ENCODE data around the gene MPV17L.
"Not testable (repeated sequence)": the region's sequence is repeated elsewhere in the genome, so short reads cannot be mapped to it uniquely, and the experiment has no call there.

The MPV17L gene

DNA sequence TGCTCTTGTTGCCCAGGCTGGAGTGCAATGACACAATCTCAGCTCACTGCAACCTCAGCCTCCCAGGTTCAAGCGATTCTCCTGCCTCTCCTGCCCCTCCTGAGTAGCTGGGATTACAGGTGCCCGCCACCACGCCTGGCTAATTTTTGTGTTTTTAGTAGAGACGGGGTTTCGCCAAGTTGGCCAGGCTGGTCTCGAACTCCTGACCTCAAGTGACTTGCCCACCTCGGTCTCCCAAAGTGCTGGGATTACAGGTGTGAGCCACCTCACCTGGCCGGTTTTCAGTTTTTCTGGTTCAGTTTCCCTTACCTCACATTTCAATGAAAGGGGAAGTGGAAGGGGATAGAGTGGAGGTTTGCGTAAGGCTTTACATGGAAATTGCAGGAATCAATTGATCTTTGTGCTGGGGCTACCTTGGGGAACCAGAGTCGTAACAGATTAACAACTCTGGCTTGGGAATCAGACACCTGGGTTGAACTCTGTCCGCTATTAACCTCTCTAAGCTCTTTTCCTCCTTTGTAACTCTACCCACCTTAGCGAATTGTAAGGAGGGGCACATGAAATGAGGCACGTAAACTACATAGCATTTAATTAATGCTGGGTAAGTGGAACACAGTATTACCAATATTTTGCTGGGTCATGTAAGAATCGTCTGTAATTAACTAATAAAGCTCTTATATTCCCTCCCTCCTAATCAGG is 3.2 kb downstream of the MPV17L start:
- H3K9me3 ChIP-seq (ENCODE audit: low read length): no peaks in the 10 kb centered on the region
- no peak overlapping the region for H3K4me3 ChIP-seq (ENCODE audit: low read length)
- no peak overlapping the region for H2AFZ ChIP-seq (ENCODE audit: low read depth, low read length)
- H3K27me3 ChIP-seq (ENCODE audit: insufficient read depth, low read length): peaks cover 5% of the 10 kb centered on the region
- no peaks in the 10 kb centered on the region for H3K36me3 ChIP-seq (ENCODE audit: insufficient read depth, low read length)
- no peaks in the 10 kb centered on the region for H3K4me1 ChIP-seq (ENCODE audit: insufficient read depth, low read length)

DNA sequence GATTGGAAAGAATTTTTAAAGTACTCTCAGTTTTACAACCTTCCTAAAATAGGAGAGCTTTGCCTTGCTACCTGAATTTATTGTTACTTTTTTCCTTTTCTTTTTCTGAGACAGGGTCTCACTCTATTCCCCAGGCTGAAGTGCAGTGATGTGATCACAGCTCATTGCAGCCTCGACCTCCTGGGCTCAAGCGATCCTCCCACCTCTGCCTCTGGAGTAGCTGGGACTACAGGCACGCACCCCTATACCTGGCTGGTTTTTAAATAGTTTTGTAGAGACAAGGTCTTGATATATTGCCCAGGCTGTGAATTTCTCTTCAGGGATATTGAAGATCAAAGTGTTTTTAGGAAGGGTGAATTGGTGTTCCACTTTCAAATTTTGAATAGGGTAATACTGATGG is 3.8 kb downstream of the MPV17L start:
- no peaks in the 10 kb centered on the region for H3K4me1 ChIP-seq (ENCODE audit: insufficient read depth, low read length)
- H3K4me3 ChIP-seq (ENCODE audit: low read length): no peak overlapping the region
- no peak overlapping the region for H2AFZ ChIP-seq (ENCODE audit: low read depth, low read length)
- peaks cover 5% of the 10 kb centered on the region for H3K27me3 ChIP-seq (ENCODE audit: insufficient read depth, low read length)
- no peaks in the 10 kb centered on the region for H3K9me3 ChIP-seq (ENCODE audit: low read length)
- no peaks in the 10 kb centered on the region for H3K36me3 ChIP-seq (ENCODE audit: insufficient read depth, low read length)

DNA sequence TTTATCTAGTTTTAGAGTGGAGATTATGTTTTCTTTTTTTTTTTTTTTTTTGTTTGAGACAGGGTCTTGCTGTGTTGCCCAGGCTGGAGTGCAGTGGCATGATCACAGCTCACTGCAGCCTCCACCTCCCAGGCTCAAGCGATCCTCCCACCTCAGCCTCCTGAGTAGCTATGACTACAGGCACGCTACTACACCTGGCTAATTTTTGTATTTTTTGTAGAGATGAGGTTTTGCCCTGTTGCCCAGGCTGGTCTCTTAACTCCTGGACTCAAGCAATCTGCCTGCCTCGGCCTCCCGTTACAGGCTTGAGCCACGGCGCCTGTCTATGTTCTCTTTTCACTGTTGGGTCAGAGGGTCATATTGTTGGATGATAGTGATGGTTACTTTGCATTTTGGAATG is 4.8 kb downstream of the MPV17L start:
- H3K9me3 ChIP-seq (ENCODE audit: low read length); H3K4me1 ChIP-seq (ENCODE audit: insufficient read depth, low read length); H3K36me3 ChIP-seq (ENCODE audit: insufficient read depth, low read length); H3K27me3 ChIP-seq (ENCODE audit: insufficient read depth, low read length); H3K4me3 ChIP-seq (ENCODE audit: low read length); H2AFZ ChIP-seq (ENCODE audit: low read depth, low read length): not testable (repeated sequence)

DNA sequence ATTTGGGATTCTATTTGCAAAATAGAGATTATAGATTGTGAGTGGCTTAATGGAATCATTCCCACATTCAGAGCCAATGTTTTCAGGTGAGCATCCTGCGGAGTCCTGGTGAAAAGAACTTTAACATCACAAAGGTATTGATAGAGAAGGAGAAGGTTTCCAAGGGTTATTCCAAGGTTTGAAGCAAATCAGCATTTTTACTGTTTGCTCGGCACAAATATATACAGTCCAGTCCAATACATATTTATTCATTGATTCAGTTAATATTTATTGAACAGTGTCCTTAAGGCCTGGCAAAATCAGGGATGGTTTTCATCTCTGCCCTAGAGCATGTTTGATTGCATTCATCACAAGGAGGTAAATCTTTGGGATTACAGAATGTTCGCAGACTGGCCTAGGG is 6.4 kb downstream of the MPV17L start:
- H2AFZ ChIP-seq (ENCODE audit: low read depth, low read length): no peak overlapping the region
- no peaks in the 10 kb centered on the region for H3K9me3 ChIP-seq (ENCODE audit: low read length)
- H3K27me3 ChIP-seq (ENCODE audit: insufficient read depth, low read length): peaks cover 5% of the 10 kb centered on the region
- H3K36me3 ChIP-seq (ENCODE audit: insufficient read depth, low read length): no peaks in the 10 kb centered on the region
- H3K4me3 ChIP-seq (ENCODE audit: low read length): no peak overlapping the region
- H3K4me1 ChIP-seq (ENCODE audit: insufficient read depth, low read length): no peaks in the 10 kb centered on the region

DNA sequence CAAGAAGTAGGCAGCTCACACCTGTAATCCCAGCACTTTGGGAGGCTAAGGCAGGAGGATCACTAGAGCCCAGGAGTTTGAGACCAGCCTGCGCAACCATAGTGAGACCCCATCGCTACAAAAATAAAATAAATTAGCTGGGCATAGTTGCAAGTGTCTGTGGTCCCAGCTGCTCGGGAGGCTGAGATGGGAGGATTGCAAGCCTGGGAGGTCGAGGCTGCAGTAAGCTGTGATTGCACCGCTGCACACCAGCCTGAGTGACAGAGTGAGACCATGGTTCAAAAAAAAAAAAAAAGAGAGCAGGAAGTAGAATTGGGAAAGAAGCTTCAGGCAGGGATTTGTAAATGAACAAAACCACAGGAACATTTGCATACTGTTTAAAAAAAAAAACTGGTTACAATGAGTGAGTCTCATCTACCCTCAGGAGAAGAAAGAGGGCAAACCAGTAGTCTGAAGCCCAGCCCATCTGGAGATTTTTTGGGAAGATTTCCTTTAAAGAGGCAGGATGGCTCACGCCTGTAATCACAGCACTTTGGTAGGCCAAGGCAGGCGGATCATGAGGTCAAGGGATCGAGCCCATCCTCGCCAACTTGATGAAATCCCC is 7.9 kb downstream of the MPV17L start:
- Histone ChIP-seq H3K4me3 (ENCODE audit: low read length) (no peak overlapping the region), H3K4me1 (ENCODE audit: insufficient read depth, low read length) (no peaks in the 10 kb centered on the region), H3K27me3 (ENCODE audit: insufficient read depth, low read length) (peaks cover 2% of the 10 kb centered on the region), H3K36me3 (ENCODE audit: insufficient read depth, low read length) (no peaks in the 10 kb centered on the region), H2AFZ (ENCODE audit: low read depth, low read length) (no peak overlapping the region), H3K9me3 (ENCODE audit: low read length) (no peaks in the 10 kb centered on the region)

DNA sequence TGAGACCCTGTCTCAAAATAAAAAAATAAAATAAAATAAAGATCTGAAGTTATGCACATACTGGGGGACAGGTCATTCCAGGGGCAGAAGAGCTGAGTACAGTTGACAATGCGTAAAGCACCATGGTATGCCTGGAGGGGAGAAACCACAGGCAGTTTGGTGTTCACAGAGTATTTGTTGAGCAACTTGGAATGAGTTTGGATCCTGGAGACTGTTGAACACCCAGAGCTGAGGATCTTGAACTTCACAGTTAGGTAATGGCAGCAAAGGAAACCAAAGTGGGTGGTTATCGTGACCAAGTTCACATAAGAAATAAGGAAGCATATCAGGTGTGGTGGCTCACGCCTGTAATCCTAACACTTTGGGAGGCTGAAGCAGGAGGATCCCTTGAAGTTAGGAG is 8.5 kb downstream of the MPV17L start:
- not testable (repeated sequence) for H3K27me3 ChIP-seq (ENCODE audit: insufficient read depth, low read length); H3K4me1 ChIP-seq (ENCODE audit: insufficient read depth, low read length); H3K9me3 ChIP-seq (ENCODE audit: low read length); H3K36me3 ChIP-seq (ENCODE audit: insufficient read depth, low read length); H2AFZ ChIP-seq (ENCODE audit: low read depth, low read length); H3K4me3 ChIP-seq (ENCODE audit: low read length)

DNA sequence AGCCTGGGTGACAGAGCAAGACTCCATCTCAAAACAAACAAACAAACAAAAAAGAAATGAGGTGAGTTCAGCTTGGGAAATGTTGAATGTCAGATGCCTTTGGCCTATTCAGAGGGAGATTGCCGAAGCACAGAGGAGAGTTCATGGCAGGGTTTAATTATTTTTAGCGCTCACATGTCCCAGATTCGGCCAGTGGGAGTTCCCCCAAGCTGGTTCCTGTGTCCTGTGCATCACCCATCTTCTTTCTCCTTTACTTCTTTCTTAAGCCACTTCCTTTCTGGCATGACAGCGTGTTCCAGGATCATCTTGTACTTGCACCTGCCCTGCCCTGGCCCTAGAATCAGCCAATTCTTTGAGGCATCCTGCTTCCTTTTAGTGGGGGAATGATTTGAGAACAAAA is 9.2 kb downstream of the MPV17L start:
- no peaks in the 10 kb centered on the region for H3K27me3 ChIP-seq (ENCODE audit: insufficient read depth, low read length)
- H3K9me3 ChIP-seq (ENCODE audit: low read length): no peaks in the 10 kb centered on the region
- H3K4me1 ChIP-seq (ENCODE audit: insufficient read depth, low read length): no peaks in the 10 kb centered on the region
- H2AFZ ChIP-seq (ENCODE audit: low read depth, low read length): no peak overlapping the region
- H3K36me3 ChIP-seq (ENCODE audit: insufficient read depth, low read length): no peaks in the 10 kb centered on the region
- H3K4me3 ChIP-seq (ENCODE audit: low read length): no peak overlapping the region

DNA sequence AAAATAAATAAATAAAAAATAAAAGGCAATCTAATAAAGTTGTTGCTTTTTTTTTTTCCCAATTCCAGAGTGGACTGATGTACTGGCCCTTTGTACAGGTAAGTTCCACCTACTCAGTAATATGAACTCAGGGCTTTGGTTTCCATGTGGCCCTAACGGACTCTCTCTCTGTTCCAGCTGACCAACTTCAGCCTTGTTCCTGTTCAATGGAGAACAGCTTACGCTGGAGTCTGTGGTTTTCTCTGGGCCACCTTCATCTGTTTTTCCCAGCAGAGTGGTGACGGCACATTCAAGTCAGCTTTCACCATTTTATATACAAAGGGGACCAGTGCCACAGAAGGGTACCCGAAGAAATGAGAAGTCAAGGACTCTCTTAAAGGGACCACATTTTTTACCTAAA is 12.2 kb downstream of the MPV17L start:
- H3K9me3 ChIP-seq (ENCODE audit: low read length); H3K4me3 ChIP-seq (ENCODE audit: low read length); H2AFZ ChIP-seq (ENCODE audit: low read depth, low read length); H3K4me1 ChIP-seq (ENCODE audit: insufficient read depth, low read length); H3K27me3 ChIP-seq (ENCODE audit: insufficient read depth, low read length); H3K36me3 ChIP-seq (ENCODE audit: insufficient read depth, low read length): not testable (repeated sequence)

DNA sequence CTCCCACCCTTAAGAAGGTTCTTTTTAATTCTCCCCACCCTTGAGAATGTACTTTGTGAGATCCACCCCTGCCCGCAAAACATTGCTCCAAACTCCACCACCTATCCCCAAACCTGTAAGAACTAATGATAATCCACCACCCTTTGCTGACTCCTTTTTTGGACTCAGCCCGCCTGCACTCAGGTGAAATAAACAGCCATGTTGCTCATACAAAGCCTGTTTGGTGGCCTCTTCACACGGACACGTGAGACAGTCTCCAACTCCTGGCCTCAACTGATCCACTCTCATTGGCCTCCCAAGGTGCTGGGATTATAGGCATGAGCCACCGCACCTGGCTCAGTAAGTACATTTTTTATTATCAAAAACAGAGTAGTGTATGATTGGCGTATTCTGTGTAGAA is 13.9 kb downstream of the MPV17L start:
- not testable (repeated sequence) for H3K9me3 ChIP-seq (ENCODE audit: low read length); H2AFZ ChIP-seq (ENCODE audit: low read depth, low read length); H3K4me1 ChIP-seq (ENCODE audit: insufficient read depth, low read length); H3K27me3 ChIP-seq (ENCODE audit: insufficient read depth, low read length); H3K36me3 ChIP-seq (ENCODE audit: insufficient read depth, low read length); H3K4me3 ChIP-seq (ENCODE audit: low read length)

DNA sequence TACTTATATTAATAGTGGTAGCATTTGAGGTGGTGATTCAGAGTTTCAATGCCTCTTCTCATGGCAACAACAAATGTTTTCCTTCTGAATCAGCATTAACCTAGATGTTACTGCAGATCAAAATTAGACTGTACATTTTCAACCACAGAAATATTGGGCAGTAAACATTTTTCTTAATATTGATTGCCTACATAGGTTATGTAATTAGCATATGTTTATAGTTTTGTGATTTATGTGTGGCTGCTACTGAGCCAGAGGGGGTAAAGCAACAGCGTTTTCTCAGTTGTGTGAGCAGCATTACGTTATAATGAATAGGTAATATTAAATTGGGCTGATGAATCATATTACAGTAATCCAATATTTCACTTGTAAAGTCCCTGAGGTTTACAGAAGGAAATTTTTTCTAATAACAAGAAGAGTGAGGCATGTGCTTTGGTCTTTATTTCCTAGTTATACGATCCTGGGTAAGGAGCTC is 20.0 kb downstream of the MPV17L start:
- H3K36me3 ChIP-seq (ENCODE audit: insufficient read depth, low read length): no peaks in the 10 kb centered on the region
- peaks cover 2% of the 10 kb centered on the region for H3K9me3 ChIP-seq (ENCODE audit: low read length)
- no peak overlapping the region for H3K4me3 ChIP-seq (ENCODE audit: low read length)
- no peak overlapping the region for H2AFZ ChIP-seq (ENCODE audit: low read depth, low read length)
- no peaks in the 10 kb centered on the region for H3K27me3 ChIP-seq (ENCODE audit: insufficient read depth, low read length)
- H3K4me1 ChIP-seq (ENCODE audit: insufficient read depth, low read length): no peaks in the 10 kb centered on the region

DNA sequence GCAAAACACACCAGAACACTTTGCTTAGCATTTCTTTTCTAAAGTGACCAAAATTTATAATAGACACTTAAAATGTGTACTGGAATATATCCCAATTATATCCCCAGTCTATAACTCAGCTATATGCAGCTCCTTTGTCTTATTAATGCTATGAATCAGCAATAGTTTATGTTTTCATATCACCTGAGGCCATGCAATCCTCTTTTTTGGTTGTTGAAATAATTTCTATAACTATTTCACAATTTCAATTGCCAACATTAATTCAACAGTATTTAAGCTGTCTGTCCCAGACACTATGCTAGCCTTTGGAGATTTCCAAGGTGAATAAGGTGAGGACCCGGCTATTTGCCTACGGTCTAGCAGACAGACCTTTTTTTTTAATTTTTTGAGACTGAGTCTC is 21.6 kb downstream of the MPV17L start:
- Histone ChIP-seq H2AFZ (ENCODE audit: low read depth, low read length) (no peak overlapping the region), H3K27me3 (ENCODE audit: insufficient read depth, low read length) (no peaks in the 10 kb centered on the region), H3K4me3 (ENCODE audit: low read length) (no peak overlapping the region), H3K4me1 (ENCODE audit: insufficient read depth, low read length) (no peaks in the 10 kb centered on the region), H3K9me3 (ENCODE audit: low read length) (peaks cover 2% of the 10 kb centered on the region), H3K36me3 (ENCODE audit: insufficient read depth, low read length) (no peaks in the 10 kb centered on the region)

DNA sequence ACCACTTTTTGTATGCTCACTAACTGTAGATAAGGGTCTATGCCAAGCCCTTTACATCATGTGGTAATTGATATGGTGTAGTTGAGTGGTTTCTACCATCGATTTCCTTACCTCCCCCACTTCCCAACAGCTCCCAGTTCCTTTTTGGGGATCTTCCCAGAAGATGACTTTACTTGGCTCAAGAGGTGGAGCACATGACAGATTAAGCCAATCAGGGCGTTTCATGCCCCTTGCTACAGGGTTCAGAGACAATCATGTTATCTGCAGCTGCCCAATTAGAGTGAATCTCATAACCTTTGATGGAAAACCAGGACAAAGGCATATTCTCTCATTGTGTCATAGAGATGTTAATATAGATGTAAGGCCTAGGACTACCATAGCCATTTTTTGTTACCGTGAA is 22.7 kb downstream of the MPV17L start:
- H3K4me1 ChIP-seq (ENCODE audit: insufficient read depth, low read length): no peaks in the 10 kb centered on the region
- no peaks in the 10 kb centered on the region for H3K27me3 ChIP-seq (ENCODE audit: insufficient read depth, low read length)
- no peaks in the 10 kb centered on the region for H3K36me3 ChIP-seq (ENCODE audit: insufficient read depth, low read length)
- H3K4me3 ChIP-seq (ENCODE audit: low read length): no peak overlapping the region
- H2AFZ ChIP-seq (ENCODE audit: low read depth, low read length): no peak overlapping the region
- peaks cover 2% of the 10 kb centered on the region for H3K9me3 ChIP-seq (ENCODE audit: low read length)

DNA sequence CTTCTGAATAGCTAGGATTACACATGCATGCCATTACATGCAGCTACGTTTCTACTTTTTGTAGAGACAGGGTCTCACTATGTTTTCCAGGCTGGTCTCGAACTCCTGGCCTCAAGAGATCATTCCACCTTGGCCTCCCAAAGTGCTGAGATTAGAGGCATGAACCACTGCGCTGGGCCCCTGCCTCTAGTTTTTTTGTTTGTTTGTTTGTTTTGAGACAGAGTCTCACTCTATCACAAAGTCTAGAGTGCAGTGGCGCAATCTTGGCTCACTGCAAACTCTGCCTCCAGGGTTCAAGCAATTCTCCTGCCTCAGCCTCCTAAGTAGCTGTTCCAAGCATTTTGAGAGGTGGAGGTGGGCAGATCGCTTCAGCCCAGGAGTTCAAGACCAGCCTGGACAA is 26.1 kb downstream of the MPV17L start:
- H3K27me3 ChIP-seq (ENCODE audit: insufficient read depth, low read length); H3K4me1 ChIP-seq (ENCODE audit: insufficient read depth, low read length); H2AFZ ChIP-seq (ENCODE audit: low read depth, low read length); H3K9me3 ChIP-seq (ENCODE audit: low read length); H3K4me3 ChIP-seq (ENCODE audit: low read length); H3K36me3 ChIP-seq (ENCODE audit: insufficient read depth, low read length): not testable (repeated sequence)

DNA sequence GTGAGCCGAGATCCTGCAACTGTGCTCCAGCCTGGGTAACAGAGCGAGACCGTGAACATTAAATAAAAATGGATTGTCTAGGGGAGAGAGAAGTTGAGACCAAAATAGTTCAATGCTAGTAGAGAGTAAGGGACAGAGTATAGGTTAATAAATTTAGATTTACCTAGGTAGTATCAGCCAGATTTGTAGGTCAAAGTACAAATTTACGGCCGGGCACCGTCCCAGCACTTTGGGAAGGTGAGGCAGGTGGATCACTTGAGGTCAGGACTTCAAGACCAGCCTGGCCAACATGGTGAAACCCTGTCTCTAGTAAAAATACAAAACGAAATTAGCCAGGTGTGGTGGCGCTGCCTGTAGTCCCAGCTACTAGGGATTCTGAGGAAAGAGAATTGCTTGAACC is 26.7 kb downstream of the MPV17L start:
- Histone ChIP-seq H2AFZ (ENCODE audit: low read depth, low read length) (no peak overlapping the region), H3K36me3 (ENCODE audit: insufficient read depth, low read length) (no peaks in the 10 kb centered on the region), H3K9me3 (ENCODE audit: low read length) (peaks cover 2% of the 10 kb centered on the region), H3K27me3 (ENCODE audit: insufficient read depth, low read length) (no peaks in the 10 kb centered on the region), H3K4me1 (ENCODE audit: insufficient read depth, low read length) (no peaks in the 10 kb centered on the region), H3K4me3 (ENCODE audit: low read length) (no peak overlapping the region)

All from neuron (in vitro differentiated cells).